Fibroblast of the conjunctiva (primary cell): ENCODE measurements around the gene KCNAB1.

Experiments used
- DNase-seq: peaks from one replicate; pipeline ENCODE4 v3.0.0-alpha.2; 2010; ENCODE audit warnings: low read depth

The KCNAB1 gene

DNA sequence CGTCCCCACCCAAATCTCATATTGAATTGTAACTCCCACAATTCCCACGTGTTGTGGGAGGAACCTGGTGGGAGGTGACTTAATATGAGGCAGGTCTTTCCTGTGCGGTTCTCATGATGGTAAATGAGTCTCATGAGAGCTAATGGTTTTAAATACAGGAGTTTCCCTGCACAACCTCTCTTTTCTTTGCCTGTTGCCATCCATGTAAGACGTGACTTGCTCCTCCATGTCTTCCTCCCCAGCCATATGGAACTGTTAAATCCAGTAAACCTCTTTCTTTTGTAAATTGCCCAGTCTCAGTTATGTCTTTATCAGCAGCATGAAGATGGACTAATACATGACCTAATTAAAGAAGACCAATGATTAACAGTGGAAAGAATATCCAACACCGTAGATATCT lies 377.9 kb downstream of the KCNAB1 start:
- no peak for DNase-seq

DNA sequence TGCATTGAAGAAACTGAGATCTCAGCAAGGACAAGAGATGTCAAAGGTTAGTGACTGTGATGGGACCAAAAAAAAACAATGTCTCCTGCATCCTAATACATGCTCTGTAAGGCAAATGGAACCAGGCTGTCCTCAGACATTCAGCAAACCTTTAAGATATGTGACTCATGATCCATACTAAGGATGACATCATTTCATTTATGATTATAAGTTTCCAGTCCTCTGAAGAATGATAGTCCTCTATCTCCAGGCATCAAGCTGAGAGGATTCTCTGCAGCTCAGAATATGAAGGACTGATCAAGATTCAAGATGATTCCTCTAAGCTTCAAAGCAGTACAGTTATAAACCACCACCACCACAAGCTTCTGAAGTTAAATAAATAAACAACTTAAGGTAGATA lies 386.9 kb downstream of the KCNAB1 start:
- DNase-seq = no peak

DNA sequence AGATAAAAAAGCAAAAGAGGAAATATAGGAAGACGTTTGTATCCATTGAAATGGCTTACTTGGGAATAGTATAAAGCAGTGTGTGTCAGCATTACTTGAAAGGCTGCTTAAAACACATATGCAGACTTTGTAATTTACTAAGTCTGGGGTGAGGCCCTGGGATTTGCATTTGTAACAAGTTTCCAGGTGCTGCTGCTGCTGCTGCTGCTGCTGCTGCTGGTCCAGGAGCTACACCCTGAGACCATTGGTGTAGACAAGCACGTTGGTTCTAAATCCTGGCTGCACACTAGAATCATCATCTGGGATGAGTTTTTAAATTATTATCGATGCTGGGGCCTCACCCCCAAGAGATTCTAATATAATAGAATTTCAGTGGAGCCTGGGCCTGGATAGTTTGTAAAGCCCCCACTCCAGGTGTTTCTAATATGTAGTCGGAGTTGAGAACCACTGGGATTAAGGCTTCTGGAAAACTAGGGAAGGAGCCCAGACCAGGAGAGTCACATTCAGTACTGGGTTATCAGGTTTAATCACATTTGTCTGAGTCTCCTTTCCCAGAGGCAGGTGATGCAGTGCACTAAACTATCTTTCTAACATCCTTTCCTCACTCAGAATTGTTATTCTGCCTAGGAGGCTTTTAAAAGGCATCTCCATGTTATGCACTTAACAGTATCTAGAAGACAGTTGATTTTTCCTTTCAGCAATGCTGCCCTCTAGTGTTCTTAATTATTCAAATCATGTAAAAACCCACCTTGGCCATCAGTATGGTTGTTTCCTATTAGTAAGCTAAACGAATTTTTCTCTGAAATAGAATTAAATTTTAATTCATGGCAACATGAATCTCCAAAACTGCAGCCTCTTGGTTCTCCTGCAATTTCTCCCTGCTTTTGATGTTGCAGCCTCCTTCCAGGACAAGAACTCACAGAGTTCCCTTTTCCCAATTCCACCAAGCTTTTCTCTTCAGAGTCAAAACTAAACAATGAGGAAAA lies 389.1 kb downstream of the KCNAB1 start:
- peak; percentile 40 for DNase-seq

DNA sequence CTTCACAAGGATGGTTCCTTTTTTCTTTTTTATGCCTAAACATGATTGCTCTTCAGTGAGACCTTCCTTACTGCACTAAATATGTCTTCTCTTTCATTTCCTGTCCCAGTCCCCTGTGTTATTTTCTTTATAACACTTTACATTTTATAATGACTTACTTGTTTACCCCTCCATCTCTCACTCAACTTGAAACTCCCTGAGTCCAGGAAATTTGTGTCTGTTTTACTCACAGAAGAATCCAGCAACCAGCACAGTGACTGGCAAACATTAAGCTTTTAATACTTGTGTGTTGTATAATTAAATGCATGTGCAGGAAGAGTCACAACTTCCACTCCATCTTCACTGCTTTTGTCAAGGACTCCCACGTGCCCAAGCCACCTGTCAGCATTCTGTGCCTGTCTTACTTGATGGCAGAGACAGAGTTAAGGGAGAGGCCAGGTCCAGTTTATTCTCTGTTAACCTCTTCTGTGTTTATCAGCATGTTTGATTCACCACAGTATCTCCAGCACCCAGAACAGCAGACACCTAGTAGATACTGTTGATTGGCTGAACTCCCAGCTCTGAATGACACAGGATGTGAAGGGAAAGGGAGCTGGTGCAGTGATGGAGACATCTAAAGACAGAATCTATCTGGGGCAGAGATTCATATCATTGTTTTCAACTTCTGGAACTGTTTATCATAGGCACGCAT lies 391.8 kb downstream of the KCNAB1 start:
- no peak for DNase-seq

DNA sequence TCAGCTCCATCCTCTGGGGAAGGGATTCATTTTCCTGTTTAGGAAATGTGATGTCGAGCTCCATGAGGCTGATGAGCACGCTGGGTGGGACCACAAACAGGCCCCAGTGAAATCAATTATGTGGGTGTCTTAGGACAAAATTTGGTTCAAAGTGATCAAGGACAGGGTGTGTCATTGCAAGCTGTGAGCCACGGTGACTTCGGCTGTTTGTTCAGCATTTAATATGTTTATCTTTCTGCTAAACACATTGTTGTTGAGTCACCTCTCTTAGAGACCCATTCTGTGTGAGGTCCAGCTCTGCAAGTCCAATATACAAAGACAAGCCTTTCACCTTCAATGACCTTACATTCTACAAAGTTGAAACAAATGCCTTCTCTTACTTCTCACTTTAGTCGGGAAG lies 393.2 kb downstream of the KCNAB1 start:
- DNase-seq = no peak

DNA sequence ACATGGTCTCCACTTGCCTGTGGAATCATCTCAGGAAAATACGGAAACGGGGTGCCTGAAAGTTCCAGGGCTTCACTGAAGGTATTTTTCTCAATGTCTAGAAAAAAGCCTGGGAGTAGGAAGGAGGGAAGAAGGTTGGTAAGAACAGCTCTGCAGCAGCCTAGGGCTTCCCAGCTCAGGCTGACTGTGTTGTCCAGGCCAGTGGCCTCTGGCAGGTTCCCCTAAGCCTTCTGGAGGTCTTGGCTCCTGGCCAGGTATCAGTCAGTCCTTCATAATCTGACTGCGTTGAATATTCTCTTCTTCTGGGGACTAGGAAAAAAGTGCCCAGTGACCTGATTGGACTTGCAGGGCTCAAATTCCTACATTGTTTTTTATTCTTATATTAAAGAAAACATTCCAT lies 395.9 kb downstream of the KCNAB1 start:
- DNase-seq = no peak

DNA sequence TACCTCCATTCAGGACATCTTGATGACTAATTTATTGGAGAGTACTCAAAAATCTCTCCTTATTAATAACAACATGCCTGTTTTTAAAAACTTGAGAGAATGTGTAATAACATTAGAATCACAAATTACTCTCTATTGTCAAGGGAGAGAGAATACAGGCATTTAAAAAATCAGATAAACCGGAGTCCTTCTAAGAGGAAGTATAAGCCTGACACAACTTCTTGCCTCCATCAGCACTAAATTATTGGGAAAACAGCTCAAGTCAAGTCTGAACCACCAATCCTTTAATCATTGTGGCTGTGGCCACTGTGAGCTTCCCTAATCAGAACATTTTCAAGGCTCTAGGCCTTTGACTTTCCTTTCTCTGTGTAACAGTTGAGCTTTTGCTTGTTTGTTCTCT lies 396.6 kb downstream of the KCNAB1 start:
- DNase-seq = no peak

DNA sequence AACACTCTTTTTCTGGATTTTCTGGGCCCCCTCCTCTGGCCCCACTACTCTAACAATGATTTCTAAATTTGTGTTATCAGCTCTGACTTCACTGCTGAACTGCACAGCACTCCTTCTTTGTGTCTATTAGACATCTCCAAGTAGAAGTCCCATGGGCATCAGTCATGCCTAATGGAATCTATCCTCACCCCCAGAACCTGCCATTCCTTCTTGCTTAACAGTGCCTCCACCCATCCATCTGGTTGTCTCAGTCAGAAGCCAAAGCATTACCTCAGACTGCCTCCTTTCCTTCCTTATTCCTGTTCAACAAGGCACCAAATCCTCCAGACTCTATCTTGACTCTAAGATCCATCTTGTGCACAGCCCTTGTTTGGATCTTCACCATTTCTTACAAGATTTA lies 398.3 kb downstream of the KCNAB1 start:
- peak; percentile 8 for DNase-seq

DNA sequence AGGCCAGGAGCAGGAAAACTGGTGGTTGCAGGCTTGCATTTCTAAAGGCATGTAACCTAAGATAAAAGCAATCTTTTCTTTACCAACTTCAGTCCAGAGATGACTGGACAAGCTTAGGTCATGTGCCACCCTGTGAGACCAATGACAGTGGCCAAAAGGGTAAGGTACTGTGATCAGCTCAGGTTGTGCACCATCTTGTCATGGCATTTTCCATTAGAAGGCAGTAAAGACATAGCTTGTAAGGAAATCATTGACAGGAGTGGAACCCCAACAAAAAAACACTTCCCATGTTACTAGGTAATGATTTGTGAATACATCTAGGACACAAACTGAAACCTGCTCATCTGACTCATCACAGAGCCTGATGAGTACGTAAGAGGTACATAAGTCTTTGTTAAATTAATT lies 399.4 kb downstream of the KCNAB1 start:
- DNase-seq = no peak

DNA sequence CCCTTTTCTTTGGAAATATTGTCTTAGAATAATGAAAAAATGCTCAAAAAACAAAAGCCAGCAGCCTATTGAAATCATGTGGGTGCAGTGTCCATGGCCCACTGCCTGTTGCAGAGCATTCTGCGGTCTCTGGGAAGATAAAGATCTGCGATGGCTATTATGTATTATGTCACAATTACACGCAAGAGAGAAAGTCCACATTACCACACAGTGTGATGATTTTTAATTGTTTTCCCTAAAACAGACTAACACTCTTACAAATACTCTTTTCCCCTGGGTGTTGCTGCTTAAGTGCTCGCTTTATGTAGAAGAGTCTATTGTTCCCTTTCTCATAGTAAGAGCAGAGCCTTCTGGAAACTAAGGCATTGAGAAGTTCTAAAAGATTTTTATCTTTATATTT lies 402.3 kb downstream of the KCNAB1 start:
- no peak for DNase-seq

DNA sequence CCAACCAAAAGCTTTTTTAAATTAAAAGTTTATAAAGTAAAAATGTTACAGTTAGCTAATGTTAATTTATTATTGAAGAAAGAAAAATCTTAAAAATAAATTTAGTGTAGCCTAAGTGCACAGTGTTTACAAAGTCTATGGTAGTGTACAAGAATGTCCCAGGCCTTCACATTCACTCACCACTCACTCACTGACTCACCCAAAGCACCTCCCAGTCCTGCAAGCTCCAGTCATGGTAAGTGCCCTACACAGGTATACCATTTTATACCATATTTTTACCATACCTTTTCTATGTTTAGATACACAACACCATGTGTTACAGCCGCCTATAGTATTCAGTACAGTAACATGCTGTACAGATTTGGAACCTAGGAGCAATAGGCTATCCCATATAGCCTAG lies 405.4 kb downstream of the KCNAB1 start:
- DNase-seq = no peak

DNA sequence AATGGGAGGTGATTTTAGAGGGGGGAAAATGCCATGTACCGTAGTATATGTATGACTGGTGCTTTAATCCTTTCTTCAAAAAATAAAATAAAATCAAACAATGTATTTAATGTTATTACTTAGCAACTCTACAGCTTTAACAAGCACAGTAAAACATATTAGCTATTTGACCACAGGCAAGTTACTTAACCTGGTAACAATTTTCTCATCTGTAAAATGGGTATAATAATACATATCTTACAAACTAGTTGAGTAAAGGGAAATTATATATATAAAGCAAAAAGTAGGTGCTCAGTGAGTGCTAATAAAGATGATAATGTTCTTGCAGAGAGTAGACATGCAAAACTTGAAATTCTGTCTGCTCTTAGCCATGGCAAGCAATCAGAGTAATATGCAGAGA lies 406.7 kb downstream of the KCNAB1 start:
- no peak for DNase-seq

DNA sequence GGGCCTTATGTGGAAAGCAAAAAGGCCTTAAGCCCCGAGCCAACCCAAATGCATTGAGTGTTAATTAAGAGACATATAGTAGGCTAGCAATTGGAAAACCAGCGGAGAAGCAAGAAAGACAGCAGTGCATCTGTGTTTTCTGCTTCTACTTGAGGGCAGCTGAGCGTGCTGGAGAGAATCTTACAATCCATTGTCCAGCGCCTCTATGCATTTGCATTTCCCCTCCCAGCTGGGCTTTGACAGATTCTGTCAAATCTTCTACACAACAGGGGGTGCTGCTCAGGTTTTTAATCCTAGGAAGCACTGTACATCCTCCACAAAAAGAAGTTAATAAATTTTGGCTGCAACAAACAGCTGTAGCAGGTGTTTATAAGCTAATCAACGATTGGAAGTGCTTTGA lies 410.6 kb downstream of the KCNAB1 start:
- DNase-seq = no peak

DNA sequence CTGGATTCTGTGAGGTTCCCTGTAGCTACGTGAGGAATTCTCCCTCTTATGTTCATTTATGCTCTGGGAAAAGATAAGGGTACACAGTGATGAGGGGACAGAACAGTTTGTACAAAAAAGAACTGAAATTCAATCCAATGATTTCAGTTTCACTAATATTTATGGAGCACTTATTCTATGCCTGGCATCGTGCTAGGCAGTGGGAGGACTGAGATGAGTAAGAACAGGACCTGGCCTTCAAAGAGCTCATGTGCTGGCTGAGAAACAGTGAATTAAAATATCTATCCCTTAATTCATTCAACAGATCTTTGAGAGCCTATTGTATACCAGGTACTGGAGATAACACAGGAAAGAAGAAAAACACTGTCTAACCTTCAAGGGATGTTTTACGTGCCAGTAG lies 412.4 kb downstream of the KCNAB1 start:
- DNase-seq = no peak

DNA sequence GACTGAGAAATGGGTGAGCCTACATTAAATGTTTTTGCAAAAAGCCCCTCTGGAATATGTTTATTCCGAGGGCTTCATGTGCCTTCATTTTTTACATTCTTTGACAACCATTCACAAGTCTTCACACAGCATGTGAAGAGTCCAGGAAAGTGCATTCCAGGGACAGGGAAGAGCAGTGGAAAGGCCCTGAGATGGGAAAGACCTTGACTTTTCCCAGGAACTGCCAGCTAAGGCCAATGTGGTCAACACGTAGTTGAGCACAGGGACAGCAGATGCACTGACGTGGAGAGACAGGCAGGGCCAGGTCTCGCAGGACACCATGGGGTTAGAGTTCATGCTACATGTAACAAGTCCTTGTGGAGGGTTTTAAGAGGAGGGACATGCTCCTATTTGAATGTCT lies 412.8 kb downstream of the KCNAB1 start:
- DNase-seq = no peak

DNA sequence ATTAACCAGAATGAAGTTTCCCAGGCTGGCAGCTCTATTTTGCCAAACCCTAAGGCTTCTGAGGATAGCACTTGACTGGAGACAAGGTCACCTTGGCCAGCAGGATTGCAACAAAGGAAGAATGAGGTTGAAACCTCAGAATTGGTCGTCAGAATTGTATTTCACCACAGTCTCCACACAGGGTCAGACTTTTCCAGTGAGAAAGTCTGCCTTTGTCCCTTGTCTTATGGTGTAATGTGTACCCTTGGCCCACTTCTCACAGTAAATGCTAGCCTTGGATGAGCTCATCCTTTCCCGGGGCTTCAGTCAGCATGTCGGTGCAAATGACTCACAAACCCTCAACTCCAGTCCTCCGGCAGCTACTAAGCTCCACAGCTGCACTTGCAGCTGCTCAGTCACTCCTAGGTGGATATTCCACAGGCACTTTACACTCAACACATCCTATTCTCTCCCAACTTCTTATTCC lies 414.8 kb downstream of the KCNAB1 start:
- peak; percentile 95 for DNase-seq

DNA sequence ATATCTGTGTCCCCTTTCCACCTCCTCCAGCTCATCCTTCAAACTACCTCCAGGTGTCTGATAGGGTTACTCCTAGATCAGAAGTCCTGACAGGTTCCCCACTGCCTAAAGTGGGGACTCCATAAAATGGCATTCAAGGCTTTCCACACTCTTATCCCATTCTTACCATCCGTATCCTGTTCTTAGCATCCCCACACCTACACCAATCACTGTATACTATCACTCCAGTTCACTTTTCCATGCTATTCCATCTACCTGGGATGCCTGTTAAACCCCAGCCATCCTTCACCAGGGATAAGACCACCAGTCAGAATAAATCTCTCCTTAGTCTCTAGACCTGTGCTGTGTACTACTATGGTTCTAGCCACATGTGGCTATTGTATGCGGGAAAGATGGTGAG lies 415.4 kb downstream of the KCNAB1 start:
- no peak for DNase-seq

DNA sequence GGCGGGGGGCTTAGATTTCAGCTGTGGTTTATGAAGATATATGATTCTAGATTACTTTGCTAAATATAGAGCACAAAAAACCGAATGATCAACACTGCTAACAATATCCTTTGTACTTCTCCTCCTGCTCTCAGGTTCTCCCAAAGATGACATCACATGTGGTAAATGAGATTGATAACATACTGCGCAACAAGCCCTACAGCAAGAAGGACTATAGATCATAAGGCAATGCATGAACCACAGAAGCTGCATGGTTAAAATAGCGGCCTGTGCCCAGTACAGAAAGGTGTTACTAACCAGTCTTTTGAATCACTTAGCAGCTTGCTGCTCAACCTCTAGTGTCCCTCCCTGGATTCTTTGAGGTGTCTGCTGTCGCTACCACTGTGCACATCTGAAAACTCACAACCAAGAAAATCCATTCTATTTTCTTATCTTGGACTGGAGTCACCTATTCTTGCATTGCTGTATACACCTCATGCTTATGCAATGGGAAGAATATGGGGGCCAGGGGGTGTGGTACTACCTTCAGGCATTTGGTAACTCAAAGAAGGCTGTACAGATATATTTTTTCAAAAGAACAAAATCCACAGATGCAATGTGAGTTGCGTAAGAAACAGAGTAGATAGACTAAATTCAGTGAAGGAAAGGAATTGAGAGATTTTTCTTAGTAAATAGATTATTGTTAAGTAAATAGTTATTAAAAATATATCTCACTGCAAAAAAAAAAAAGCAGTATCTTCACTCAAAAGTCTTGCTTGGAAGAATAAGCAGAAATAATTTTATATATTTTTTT lies 416.3 kb downstream of the KCNAB1 start:
- no peak for DNase-seq

DNA sequence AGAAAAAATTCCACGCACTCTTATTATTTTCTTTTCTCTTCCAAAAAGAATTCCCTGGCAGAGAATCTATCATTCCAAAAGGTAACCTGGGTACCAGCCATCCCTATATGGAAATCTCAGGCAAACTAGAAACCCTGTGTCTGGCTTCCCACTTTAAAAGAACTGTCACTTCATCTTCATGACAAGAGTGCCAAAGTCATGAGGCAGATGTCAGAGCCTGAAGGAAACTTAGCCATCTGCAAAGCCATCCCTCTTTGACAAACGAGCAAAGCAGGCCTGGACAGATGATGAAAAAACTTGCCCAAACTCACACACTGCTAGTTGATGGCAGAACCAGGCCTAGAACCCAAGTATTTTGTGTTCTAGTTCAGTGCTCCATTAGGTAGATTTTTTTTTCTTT lies 418.7 kb downstream of the KCNAB1 start:
- no peak for DNase-seq

DNA sequence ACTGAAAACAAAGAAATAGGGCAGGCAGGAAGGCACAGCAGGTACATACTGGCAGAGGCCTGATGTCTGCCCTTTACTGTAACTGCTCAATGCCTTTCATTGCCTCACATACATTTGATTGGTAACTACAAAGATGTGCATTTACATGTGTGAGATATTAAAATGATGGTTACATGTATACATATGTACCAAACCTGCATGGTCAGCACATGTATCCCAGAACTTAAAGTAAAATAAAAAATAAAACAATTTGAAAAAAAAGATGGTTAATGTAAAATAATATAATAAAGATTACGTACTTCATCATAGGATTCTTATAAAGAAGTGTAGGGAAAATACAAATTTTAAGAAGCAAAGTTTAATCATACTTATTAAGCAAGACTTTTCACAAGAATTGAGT lies 419.4 kb downstream of the KCNAB1 start:
- no peak for DNase-seq

DNA sequence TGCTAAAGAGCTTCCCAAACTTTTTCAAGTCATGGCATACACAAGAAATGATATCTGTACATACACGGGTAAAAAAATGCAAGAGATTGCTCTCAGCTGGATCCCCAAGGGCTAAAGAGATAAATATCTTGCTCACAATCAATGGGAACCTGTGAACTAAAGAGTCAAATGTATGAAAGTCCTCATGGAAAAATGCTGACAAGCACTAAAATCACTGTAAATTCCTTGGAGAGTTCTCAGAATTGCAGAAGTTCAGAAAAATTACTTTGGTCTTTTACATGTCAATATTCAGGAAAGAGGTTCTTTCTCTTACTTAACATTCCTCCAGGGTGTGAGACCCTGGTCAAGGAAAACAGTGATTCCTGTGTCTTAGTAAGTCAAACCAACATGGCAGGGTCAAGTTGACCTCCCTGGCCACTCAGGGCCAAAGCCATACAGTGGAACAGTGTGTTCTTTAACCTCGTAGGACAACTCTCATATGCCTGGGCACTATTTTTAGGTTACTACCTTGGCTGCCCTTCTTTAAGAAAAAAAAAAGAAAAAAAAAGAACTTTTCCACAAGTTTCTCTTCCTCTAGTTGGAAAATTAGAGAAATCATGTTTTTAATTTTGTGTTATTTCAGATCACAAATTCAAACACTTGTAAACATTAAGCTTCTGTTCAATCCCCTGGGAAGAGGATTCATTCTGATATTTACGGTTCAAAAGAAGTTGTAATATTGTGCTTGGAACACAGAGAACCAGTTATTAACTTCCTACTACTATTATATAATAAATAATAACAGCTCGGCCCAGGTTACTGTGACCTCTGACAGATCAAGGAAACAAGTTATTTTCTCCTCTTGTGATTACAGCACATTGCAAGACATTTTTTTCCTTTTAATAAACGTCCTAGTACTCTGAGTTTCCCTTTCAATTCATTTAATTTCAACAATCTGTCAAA lies 422.0 kb downstream of the KCNAB1 start:
- DNase-seq = no peak
